NCI-H82 treated with DMSO at 0.1 percent for 48 hours (cell line): ENCODE results near the gene SDCBP2.
"Not testable (repeated sequence)": the region's sequence is repeated elsewhere in the genome, so short reads cannot be mapped to it uniquely, and the experiment has no call there.

ENCODE experiments used
- DNase-seq: peaks from one replicate; lab custom pipeline; 2025; ENCODE audit not compliant: unreplicated experiment; lab: John Stamatoyannopoulos, UW

Gene SDCBP2

GRCh38 chr20:1360094-1360846, 31.3 kb upstream of the SDCBP2 start:
- no peak for DNase-seq

- DNase-seq: no peak
Observed at GRCh38 chr20:1357921-1358671, 29.2 kb upstream of the SDCBP2 start.

- no peak for DNase-seq
Observed at GRCh38 chr20:1353956-1354355, 25.0 kb upstream of the SDCBP2 start.

- no peak for DNase-seq
Observed at GRCh38 chr20:1346315-1346969, 17.5 kb upstream of the SDCBP2 start.

- DNase-seq: no peak
Observed at GRCh38 chr20:1345756-1346093, 16.8 kb upstream of the SDCBP2 start.

GRCh38 chr20:1345030-1345755, 16.3 kb upstream of the SDCBP2 start:
- DNase-seq: no peak

GRCh38 chr20:1343446-1344124, 14.6 kb upstream of the SDCBP2 start:
- not testable (repeated sequence) for DNase-seq

GRCh38 chr20:1341561-1342265, 12.8 kb upstream of the SDCBP2 start:
- no peak for DNase-seq

- DNase-seq: no peak
Observed at GRCh38 chr20:1338801-1339200, 9.9 kb upstream of the SDCBP2 start.

- DNase-seq: no peak
Observed at GRCh38 chr20:1338096-1338495, 9.2 kb upstream of the SDCBP2 start.

GRCh38 chr20:1337441-1337840, 8.5 kb upstream of the SDCBP2 start:
- no peak for DNase-seq

- no peak for DNase-seq
Observed at GRCh38 chr20:1336699-1337367, 7.9 kb upstream of the SDCBP2 start.

GRCh38 chr20:1335961-1336698, 7.2 kb upstream of the SDCBP2 start:
- DNase-seq: no peak

GRCh38 chr20:1334761-1335160, 5.8 kb upstream of the SDCBP2 start:
- DNase-seq: no peak

GRCh38 chr20:1334370-1334731, 5.4 kb upstream of the SDCBP2 start:
- DNase-seq: no peak

- no peak for DNase-seq
Observed at GRCh38 chr20:1333462-1334369, 4.8 kb upstream of the SDCBP2 start.

GRCh38 chr20:1332749-1333300, 3.9 kb upstream of the SDCBP2 start:
- no peak for DNase-seq
